DMS53 (cell line): ENCODE measurements around the gene PKM.
A peak's percentile ranks its signal among the peaks of the same experiment; 100 is the strongest.
"Not testable (repeated sequence)": the region's sequence is repeated elsewhere in the genome, so short reads cannot be mapped to it uniquely, and the experiment has no call there.

Source experiments
- DNase-seq: peaks from one replicate; lab custom pipeline; 2025; lab: John Stamatoyannopoulos, UW

Gene PKM

DNA sequence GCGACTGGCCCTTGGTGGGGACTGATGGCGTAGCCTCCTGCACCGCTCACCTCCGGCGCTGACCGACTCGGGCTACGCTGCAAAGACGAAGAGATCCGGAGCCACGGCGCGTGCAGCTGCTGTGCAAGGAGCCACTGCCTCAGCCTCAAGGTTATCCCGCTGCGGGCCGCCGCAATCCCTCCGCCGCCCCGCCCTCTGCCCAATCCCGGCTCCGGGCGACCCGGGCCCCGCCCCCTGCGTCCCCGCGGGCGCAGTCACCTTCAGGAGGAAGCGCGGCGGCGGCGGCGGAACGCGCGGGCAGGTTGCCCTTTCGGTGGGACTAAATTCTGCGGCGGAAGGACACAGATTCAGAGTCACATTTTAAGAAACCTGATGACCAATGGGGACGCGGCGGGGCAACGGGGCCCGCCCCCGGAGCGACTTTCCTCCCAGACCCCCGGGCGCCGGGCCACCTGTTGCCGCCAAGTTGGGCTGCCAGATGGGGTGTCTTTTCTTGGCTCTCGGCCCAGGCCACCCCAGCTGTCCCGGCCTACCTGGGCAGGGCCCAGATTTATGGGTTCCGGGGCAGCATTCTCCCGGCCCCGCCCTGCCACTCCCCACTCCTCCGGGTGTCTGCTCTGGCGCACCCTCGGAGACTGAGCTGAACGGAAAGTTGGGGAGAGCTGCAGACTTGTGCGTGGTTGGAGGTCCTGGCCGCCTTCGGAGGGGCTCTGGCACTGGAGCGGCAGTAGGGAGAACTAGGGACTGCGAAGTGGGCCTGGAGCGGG is at the start of gene PKM:
Gene PKM, minus strand, starts transcription at position 125 of the 767 bp plus-strand sequence. CDS start 12,093 bp downstream, outside the sequence.
- DNase-seq = peak; percentile 98

DNA sequence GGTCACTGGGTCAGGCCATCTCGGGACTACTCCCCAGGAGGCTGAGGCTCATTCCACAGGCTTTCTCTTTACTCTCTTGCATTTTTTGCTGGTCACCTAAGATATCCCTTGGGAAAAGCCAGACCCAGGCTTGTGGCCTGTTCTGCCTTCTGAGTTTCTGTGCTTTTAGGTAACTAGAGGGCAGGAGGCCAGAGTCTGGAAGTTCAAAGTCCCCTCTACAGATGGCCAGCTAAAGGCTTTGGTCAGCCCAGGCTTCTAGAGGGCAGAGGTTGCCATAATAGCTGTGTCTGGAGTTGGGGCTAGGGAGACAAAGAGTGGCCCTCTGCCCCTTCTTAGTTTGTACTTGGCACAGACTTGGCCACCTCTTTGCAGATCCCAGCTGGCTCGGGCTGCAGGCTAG is 49.8 kb upstream of the PKM start:
- no peak for DNase-seq

DNA sequence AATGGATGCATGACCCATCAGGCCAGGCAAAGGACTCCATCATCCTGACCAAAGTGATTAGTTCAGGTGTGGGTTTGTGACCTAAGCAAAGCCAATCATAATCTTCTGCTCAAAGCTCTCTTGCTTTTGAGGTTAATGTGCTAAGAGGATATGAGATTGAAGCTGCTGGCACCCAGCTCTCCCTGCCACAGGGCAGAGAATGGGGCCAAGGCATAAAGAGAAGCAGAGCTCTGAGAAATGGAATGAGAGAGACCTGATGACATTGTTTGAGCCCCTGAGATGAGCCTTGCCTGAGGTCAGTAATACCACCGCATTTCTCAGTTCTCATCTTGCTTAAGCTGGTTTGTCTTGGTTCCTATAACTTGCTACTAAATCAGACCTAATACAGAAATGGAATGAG is 47.7 kb upstream of the PKM start:
- no peak for DNase-seq

DNA sequence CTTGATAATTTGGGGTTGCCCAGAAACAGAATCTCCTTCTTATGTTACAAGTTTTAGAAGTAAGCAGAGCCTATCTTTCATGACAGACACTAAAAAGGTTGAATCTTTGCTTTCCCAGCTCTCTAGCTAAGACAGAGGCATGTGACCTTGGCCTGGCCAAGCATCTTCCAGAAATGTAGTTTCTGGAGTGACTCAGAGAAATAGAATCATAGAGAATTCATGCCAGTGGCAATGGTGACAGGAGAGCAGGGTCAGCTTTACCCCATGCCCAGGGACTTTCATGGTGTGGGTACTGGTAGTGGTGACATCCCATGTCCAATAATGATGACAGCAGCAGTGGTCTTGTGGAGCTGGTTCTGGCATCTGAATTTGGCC is 45.3 kb upstream of the PKM start:
- no peak for DNase-seq

DNA sequence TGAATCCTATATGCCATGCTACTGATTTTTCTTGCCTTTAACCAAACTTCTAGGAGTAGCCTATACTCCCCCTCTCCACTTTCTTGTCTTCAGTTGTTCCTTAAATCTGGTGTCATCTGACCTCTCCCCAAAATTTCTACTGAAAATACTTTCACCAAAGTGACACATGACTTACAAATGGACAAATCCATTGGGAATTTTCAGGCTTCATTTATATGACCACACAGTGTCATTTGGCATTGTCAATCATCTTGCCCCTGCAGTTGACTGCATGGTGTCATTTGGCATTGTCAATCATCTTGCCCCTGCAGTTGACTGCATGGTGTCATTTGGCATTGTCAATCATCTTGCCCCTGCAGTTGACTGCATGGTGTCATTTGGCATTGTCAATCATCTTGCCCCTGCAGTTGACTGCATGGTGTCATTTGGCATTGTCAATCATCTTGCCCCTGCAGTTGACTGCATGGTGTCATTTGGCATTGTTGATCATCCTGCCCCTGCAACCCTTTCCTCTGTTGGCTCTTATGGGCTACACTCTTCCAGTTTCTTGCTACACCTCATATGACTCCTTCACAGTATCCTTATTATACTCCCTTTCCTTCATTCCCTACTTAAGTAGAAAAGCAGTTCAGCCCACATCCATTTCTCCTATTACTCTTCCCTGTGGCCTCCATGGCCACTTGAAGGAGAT is 44.8 kb upstream of the PKM start:
- not testable (repeated sequence) for DNase-seq

DNA sequence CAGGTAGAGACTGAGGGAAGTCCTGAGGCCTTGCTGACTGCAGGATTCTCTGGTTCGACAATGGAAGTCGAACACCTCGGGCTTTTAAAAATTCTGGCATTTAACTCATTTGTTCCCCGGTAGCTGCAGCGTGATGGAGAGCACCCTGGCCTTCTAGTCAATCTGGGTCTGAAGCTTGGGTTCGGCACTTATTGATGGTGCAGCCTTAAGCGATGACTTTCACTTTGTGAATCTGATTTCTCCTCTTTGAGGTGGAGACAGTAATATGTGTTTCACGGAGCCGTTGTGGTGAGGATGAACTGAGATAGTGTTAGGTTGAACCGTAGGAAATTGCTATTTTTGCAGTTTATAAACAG is 42.0 kb upstream of the PKM start:
- DNase-seq = no peak

DNA sequence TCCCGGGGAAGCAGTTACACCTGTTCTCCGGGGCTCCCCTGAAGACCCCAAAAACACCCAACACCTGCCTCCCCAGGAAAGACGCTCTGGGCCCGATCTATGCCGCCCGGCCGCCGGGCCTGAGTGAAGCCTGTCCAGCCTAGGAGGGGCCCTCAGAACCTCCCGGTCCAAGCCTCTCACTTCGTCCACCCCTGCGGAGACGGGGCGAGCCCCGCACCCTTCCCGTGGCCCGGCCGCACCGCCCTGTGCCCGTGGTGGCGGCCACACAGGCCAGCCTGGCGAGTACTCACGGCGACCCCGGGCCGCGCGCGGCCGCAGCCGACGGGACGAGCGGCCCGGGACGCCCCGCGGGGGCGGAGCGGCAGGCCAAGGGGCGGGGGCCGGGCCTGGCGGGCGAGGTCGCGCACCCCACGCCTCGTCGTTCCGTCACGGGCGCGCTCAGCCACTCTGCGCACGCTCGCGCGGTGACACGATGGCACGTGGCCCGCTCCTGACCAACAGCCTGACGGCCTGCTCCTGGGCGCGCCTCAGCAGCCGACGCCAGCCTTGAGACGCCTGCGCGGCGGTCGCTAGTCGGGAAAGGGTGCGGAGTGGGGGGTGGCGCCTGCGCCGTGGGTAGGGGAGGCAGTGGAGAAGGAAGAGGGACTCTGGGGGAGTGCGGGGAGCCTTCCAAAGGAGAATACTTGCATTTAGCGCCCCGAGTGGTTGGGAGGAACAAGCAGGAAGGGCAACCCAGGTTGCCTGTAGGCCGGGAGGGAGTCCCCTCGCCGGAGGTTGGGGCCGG is 41.4 kb upstream of the PKM start, which contains the start of gene PARP6:
Gene PARP6, minus strand, starts transcription at position 342 of the 784 bp plus-strand sequence. CDS start 5,077 bp downstream, outside the sequence.
- peak; percentile 98 for DNase-seq

DNA sequence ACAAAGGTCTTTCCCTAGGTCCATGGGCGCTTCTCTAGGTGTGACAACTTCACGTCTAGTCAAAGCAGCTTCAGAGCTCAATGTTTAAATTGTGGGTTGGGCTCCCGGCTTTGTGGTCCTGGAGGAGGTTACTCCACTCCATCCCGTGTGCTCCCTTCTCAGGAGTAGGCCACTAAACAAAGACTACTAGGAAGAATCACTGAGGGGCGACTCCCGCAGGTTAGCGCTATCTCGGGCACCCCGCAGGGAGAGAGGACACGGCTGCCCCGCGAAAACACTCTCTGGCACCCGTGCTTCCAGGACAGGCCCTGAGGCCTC is 40.9 kb upstream of the PKM start:
- peak; percentile 55 for DNase-seq

DNA sequence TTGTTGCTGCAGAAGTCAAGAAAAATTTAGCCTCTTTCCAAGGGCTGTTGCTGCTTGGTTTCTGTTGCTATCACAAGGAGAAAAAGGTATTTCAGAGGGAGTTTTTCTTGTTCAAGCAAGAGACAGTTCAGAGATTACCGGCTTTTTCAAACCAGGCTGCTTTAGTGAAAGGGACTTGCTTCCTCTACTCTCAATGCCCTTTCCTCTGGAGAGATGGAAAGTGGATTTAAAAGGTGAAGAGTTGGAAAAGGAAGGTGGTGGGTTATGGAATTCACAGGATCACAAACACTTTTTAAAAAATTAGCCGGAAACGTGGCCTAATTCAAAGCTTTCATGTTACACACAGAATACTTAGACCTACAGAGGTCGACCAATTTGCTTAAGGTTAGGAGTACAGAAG is 40.2 kb upstream of the PKM start:
- DNase-seq = no peak

DNA sequence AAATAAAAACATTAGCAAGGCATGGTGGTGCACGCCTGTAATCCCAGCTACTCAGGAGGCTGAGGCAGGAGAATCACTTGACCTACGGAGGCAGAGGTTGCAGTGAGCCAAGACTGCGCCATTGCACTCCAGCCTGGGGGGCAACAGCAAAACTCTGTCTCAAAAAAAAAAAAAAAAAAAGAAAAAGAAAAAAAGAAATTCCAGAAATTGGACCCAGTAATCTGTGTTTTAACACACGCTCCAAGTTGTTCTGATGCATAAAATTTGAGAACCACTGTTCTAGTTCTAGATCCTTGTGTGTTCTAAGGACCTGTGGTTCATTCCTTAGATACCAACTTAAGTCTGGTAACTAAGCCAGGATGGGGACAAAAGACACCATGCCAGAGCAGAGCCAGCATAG is 38.7 kb upstream of the PKM start:
- DNase-seq = no peak

DNA sequence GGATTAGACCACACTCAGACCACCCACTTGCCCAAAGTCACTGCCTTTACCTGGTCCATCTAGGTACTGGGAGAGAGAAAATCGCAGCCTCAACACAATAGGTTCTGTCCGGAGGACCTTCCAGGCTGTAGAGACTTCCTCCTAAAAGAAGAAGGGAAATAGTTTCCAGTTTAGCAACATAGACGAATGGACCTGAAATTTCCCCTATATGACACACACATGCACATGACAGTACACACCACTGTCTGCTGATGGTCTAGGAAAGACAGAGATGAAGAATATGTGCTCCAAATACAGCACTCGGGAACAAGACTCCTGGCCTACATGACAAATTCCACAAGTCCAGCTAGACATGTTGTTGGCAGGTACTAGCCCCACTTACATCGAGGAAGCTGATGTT is 34.0 kb upstream of the PKM start:
- no peak for DNase-seq

DNA sequence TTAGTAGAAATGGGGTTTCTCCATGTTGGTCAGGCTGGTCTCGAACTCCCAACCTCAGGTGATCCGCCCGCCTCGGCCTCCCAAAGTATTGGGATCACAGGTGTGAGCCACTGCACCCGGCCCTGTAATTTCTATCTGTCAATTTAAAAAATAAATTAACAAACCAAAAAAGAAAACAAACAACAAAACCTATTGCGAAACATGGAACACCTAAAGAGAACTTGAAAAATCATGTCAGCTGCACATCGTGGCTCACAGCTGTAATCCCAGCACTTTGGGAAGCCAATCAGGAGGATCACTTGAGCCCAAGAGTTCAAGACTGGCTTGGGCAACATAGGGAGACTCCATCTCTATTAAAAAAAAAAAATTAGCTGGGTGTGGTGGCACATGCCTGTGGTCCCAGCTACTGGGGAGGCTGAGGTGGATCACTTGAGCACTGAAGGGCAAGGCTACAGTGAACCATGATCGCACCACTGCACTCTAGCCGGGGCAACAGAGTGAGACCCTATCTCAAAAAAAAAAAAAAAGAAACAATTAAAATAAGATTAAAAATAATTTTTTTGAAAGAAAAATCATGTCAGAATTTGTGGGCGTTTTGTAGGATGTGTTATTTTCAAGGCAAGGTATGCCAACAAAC is 21.8 kb upstream of the PKM start:
- DNase-seq = no peak

DNA sequence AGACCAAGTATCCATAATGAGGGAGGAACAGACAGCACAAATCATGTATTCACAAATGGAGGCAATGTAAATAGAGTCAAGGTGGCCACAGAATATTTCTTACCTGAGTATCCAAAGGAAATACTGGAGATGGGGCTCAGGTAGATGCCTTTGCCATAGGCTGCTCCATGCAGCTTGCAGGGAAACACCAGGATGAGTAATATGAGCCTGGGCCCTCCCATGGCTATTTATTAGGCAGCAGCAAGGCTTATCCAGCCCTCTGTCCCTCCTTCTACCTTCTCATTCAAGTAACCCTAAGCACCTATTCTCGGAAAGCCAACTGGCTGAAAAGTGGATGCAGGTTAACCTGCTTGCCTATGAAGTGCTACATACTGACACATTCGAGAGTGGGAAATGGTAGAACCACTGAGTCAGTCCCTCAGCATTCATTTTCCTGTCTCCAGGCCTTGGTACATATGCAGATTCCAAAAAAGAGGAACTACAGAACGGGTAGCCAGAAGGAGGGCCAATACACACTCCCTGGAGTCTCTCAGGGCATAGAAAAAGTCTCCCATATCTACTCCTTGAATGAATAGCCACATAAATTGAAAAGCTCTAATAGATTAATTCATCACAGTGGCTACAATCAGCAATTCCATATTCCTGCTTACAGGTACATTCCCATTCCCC is 18.3 kb upstream of the PKM start:
- DNase-seq = no peak

DNA sequence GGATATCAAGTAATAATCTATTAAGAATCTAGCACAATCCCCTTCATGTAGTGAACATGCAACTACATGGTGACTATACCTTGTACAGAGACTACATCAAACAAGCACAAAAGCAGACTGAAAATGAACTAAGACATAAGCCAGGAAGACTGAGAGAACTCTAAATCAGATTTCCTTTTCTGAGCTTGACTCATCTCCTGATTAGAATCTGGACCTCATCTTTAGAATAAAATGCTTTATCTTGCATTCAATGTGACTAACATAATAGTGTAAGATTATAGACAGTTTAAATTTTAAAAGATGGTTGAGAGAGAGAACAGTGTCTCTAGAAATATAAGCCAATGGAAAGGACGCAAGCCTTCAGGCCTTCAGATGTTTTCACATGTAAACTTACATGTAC is 17.5 kb upstream of the PKM start:
- no peak for DNase-seq

DNA sequence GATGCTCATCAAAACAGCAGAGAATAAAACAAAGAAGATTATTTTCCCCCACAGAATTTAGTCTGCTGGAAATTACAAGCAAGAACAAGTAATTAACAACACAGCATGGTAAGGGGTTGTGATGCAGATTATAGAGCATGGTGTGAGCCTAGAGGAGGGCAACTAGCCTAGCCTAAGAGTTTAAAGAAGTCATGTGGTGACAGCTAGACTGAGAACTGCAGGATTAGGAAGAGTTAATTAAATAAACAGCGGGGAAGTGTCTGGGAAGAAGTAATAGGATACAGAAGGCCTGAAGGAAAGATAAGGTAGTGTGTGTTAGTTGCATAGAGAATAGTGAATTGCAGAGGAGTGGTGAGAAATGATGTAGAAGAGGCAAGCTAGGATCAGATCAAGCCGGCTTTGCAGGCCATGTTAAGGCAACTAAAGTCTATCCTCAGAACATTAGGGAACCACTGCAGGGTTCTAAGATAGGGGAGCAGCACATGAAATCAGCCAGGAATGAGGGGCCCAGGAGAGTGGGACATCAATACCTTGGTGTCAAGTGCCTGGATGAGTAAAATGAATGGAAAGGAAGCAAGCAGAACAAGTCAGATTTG is 11.9 kb upstream of the PKM start:
- no peak for DNase-seq

DNA sequence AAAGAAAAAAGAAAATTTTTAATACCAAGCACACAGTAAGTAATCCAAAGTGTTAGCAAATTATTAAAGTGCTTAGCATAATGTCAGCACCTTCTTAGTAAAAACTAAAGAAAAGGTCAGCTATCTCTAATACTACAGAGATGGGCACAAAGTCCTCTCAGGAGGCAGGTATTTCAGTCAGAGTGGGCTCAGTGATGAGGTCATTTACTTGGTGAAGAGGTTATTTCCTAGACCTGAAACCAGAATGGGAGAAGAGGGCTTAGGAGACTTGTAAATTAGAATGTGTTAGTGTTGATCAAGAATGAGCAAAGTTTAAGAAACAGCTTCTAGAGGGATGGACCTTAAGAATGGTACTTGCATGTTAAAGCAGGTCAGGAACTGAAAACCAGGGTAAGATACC is 8.7 kb upstream of the PKM start:
- DNase-seq = no peak

DNA sequence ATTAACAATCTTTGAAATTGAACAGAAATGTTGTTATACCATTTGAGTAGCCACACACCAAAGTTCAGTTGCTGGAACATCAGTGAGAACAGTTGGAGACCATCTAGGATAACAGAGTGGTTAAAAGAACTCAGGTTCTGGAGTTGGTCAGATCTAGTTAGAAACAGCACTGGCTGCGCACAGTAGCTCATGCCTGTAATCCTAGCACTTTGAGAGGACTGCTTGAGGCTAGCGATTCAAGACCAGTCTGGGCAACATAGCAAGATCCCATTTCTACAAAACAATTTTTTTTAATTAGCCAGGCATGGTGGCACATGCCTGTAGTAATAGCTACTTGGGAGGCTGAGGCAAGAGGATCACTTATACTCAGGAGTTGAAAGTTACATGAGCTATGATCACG is 7.6 kb upstream of the PKM start:
- no peak for DNase-seq

DNA sequence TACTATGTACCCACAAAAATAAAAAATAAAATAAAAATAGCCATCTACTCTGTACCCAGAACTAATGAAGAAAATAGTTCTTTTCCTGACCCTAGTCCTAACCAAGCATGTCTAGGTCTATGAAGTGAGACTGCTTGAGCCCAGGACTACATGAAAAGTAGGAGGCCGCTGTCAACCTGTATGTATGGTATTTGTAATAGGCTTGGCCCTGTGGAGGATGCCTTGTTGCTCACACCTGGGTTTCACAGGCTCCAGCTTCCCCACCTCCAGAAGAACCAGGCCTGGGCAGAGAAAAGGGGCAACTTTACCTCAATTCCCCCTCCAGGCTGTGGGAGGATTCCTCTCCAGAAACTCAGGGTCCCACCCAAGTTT is 6.8 kb upstream of the PKM start:
- peak; percentile 24 for DNase-seq

DNA sequence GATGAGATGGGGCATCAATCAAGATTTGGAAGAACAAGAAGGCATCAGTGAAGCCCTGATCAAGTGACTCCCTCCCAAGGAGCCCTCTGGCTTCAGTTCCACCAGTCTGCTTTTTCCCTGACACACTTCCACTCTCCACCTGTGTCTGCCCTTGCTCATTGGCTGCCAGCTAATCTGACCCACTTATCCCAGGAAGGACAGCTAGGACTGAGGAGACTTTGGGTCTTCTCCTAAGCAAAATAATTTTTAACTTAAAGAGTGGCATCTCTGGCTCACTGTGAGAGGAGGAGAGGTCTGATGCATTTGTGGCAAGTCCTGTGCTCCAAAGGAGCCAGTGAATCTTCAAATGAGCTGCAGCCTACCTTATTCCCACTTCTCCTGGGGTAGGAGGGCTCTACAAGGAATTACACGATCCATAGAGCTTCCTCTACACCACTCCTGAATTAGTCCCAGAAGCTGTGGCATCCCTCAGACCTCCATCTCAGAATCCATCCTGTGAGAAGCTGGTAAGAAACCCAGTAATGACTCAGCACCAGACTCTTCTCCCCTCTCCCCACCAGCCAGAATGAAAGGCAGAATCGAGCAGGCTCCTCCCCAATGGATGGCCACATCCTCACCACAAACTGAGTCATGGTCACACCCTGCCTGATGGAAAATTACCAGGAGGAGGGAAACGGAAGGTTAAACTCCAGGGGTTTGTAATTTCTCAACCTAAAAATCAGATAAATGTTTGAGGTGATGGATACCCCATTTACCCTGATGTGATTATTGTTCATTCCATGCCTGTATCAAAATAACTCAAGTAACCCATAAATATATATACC is 6.3 kb upstream of the PKM start:
- peak; percentile 77 for DNase-seq

DNA sequence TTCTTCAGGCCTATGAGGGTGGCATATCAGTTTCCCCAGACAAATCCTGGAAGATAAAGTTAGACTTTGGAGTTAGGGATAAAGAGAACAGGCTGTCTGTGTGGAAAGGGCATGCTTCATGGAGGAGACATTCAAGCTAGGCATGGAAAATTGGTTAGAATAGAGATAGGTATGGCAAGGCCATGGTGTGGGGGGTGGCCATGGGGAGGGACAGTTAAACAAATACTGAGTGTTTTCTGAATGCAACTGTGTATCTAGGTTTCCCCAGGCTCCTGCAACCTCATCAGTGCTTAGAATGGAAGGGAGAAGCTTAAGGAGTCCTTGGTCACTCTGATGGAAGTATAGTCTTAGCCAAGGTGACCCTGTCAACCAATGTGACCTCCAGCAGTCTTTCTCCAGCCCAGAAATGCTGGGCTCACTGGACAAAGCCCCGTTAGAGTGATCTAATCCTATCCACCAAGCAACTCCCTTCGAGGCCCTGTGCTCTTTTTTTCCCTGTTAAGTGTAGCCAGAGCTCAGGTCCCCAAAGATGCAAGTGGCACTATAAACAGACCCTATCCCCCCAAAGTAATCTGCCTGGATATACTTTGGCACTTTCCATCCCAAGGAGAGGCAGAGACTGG is 5.5 kb upstream of the PKM start:
- no peak for DNase-seq
